SK-N-MC (cell line): ENCODE data around the gene GPR17.

Experiments
- DNase-seq: peaks from one replicate; pipeline ENCODE4 v3.0.0-alpha.2; 2011; ENCODE audit warnings: low read depth, low spot score
- H3K27ac ChIP-seq: fragments of 200-600 bp; sonication (generic); 2 replicates; pipeline ENCODE4 v1.5.1; 2016; ENCODE audit warnings: mixed run types
- H3K36me3 ChIP-seq: fragments of 200-600 bp; sonication (generic); 2 replicates; pipeline ENCODE4 v1.6.1; 2017; ENCODE audit warnings: antibody characterized with exemption, low read length, mixed read lengths; ENCODE audit not compliant: insufficient read depth
- H3K4me3 ChIP-seq: fragments of 200-600 bp; sonication (generic); 2 replicates; pipeline ENCODE4 v1.5.1; 2016
- H3K9ac ChIP-seq: fragments of 200-600 bp; sonication (generic); 2 replicates; pipeline ENCODE4 v1.8.0; 2017; ENCODE audit warnings: mixed run types, mixed read lengths; ENCODE audit not compliant: insufficient read length
- H3K9me3 ChIP-seq: fragments of 200-600 bp; sonication (generic); 2 replicates; pipeline ENCODE4 v1.6.1; 2017; ENCODE audit warnings: low read depth, mild to moderate bottlenecking, antibody characterized with exemption, low read length, moderate library complexity, mixed read lengths
- EZH2 ChIP-seq: fragments of 200-600 bp; sonication (generic); IDR thresholded peaks from one replicate; pipeline ENCODE4 v1.6.1; 2017; ENCODE audit warnings: antibody characterized with exemption
- FOXP2 ChIP-seq: optimal IDR thresholded peaks from 2 replicates; pipeline ENCODE3; 2011; ENCODE audit warnings: mild to moderate bottlenecking, moderate library complexity; ENCODE audit not compliant: insufficient read depth; ENCODE audit errors: extremely low read length, control extremely low read depth
- POLR2AphosphoS5 ChIP-seq: IDR thresholded peaks from 2 replicates; pipeline ENCODE4 v1.6.1; 2012; ENCODE audit warnings: mild to moderate bottlenecking, low read depth, low read length, borderline replicate concordance

Gene GPR17

GRCh38 chr2:127695491-127696472 lies 49.8 kb downstream of the GPR17 start:
- H3K27ac ChIP-seq: no peak overlapping the region
- H3K9me3 ChIP-seq: no peaks in the 10 kb centered on the region
- no peak for DNase-seq

DNA sequence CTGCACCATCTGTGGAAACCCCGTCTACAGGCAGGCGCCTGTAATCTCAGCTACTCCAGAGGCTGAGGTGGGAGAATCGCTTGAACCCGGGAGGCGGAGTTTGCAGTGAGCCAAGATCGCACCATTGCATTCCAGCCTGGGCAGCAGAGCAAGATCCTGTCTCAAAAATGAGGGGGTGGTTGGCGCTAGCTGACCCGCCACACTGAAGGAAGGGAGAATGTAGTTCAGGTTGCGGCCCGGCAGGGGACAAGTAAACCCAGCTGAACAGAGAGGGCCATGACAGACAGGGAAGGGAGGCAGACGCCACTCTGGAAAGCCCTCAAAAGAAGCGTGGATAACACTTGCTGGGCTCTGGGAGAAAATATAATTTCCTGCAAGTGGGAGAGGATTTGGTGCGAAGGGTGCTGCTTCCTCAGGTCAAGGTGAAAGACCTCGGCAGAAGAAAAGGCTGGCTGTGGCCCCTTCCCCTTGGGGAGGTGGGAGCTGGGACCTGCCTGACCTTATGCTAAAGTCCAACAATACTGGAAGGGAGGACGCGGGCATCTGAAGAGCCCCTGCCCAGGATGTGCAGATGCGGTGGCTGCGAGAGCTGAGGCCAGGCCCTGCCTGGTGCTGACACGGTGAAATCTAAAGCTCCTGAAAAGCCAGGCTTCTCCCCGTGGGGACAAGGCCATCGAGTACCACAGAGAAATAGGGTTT lies 51.7 kb downstream of the GPR17 start:
- H3K9me3 ChIP-seq: no peaks in the 10 kb centered on the region
- no peak overlapping the region for H3K9ac ChIP-seq
- no peak overlapping the region for H3K27ac ChIP-seq
- no peak overlapping the region for H3K4me3 ChIP-seq
- peaks cover 3% of the 10 kb centered on the region; the same call in 1 of the 2 replicates for H3K36me3 ChIP-seq
- TF ChIP-seq FOXP2: no peak
- TF ChIP-seq POLR2AphosphoS5: no peak
- no peak for DNase-seq

More at GRCh38 chr2:127695491-127696472, 49.8 kb downstream of the GPR17 start:
- no peak for TF ChIP-seq EZH2
- TF ChIP-seq FOXP2: no peak
- TF ChIP-seq POLR2AphosphoS5: no peak
- Histone ChIP-seq H3K9ac (no peak overlapping the region), H3K36me3 (no peaks in the 10 kb centered on the region), H3K4me3 (no peak overlapping the region)

DNA sequence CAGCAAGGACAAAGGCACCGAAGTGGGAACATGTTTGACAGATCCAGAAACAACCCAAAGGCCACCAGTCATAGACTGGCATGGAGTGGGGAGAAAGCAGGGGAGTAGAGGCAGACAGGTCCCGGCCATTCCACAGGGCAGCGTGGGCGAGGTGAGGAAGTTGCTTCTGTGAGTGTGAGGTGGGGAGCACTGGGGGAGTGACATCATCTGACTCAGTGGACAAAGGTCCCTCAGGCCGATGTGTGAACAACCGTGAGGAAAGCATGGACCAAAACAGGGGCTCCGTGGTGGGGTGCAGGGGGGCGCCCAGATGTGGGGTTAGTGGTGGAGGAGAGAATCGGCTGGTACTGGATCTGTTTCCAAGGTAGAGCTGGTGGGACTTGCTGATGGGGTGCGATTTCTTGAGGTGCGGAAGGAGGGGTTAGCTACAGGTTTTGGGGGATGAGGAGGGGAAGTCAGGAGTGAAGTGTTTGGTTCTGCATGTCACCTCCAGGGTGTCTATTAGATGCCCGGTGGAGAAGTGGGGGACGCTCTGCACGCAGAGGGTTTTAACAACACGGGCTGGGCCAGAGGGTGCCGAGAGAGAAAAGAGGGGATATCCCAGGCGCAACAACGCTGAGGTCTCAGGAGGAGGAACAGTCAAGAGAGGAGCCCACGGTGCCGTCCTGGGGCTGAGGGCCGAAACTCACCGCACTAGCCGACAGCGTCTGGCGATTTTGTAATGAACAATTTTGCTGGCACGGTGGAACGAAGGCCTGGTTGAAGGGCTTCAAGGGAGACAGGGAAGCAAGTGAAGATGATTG lies 52.8 kb downstream of the GPR17 start:
- no peak for DNase-seq
- H3K9me3 ChIP-seq: no peaks in the 10 kb centered on the region
- peaks cover 11% of the 10 kb centered on the region for H3K36me3 ChIP-seq
- H3K27ac ChIP-seq: no peak overlapping the region
- TF ChIP-seq EZH2 (no peak), FOXP2 (no peak), POLR2AphosphoS5 (no peak)
- no peak overlapping the region for H3K9ac ChIP-seq
- H3K4me3 ChIP-seq: no peak overlapping the region

- Histone ChIP-seq H3K4me3 (peak overlapping the region; percentile 99), H3K27ac (peak overlapping the region; percentile 82; the same call in 1 of the 2 replicates), H3K9me3 (no peaks in the 10 kb centered on the region), H3K36me3 (peaks cover 22% of the 10 kb centered on the region), H3K9ac (peak overlapping the region; percentile 92)
- no peak for DNase-seq
- TF ChIP-seq EZH2: no peak
- no peak for TF ChIP-seq FOXP2
- TF ChIP-seq POLR2AphosphoS5: no peak
Observed at GRCh38 chr2:127700527-127701192, 54.7 kb downstream of the GPR17 start.

GRCh38 chr2:127701193-127701650 lies 55.3 kb downstream of the GPR17 start, which contains the start of gene SFT2D3:
SFT2D3 (plus strand) TSS chr2:127701497; CDS start chr2:127701529, 32 bp downstream.
- H3K36me3 ChIP-seq: peaks cover 28% of the 10 kb centered on the region
- DNase-seq: peak; percentile 39
- peak within 1 kb of the TSS; percentile 92 for H3K9ac ChIP-seq
- H3K9me3 ChIP-seq: no peaks in the 10 kb centered on the region
- H3K27ac ChIP-seq: peak within 1 kb of the TSS; percentile 82
- H3K4me3 ChIP-seq: peak within 1 kb of the TSS; percentile 99
- TF ChIP-seq FOXP2 (no peak), EZH2 (no peak), POLR2AphosphoS5 (peak; percentile 90)

GRCh38 chr2:127701651-127702394 lies 55.9 kb downstream of the GPR17 start:
- H3K36me3 ChIP-seq: peaks cover 34% of the 10 kb centered on the region
- H3K27ac ChIP-seq: peak overlapping the region; percentile 82
- H3K9me3 ChIP-seq: no peaks in the 10 kb centered on the region
- H3K4me3 ChIP-seq: peak overlapping the region; percentile 99
- peak; percentile 44; the same call in 1 of the 2 replicates for TF ChIP-seq POLR2AphosphoS5
- no peak for TF ChIP-seq EZH2
- H3K9ac ChIP-seq: peak overlapping the region; percentile 92
- DNase-seq: no peak
